Thyroid gland (tissue), 4 donors: ENCODE data around the gene IRAK2.

ENCODE experiments used
- CTCF ChIP-seq, 6 experiments: fragments of 200-600 bp in 3 of 6; fragments of 450-650 bp in 3 of 6; sonication (generic) in 3 of 6; IDR thresholded peaks; one replicate each; pipeline ENCODE4 v1.5.1; 2016 to 2019; ENCODE audit warnings: antibody characterized with exemption in 6 of 6, mild to moderate bottlenecking in 2 of 6, inconsistent platforms in 1 of 6, moderate library complexity in 1 of 6
- POLR2A ChIP-seq, 2 donors: fragments of 450-650 bp; IDR thresholded peaks; one replicate each; pipeline ENCODE4 v1.6.1; 2017; ENCODE audit warnings: antibody characterized with exemption in 2 of 2, mild to moderate bottlenecking in 2 of 2, moderate library complexity in 1 of 2

- TF ChIP-seq CTCF (IDR thresholded peaks at IDR 0.05): no peak
- TF ChIP-seq POLR2A (IDR thresholded peaks at IDR 0.05): no peak
Observed at GRCh38 chr3:10178892-10179291, 14.2 kb downstream of the IRAK2 start.
